ENCODE results near the gene GSX1. TPM values are rescaled to one million over a fixed set of nuclear protein-coding genes. Genes with fewer than 3 reads are reported as not detected.

GSX1 gene
- polyA plus RNA-seq, 1 of the 3 experiments (the other 2 are of a cell fraction): not detected

- no peak overlapping the region for H3K27ac ChIP-seq (ENCODE audit: low read depth in 2 of 2, low read length in 1 of 2)
- ChIA-PET POLR2A (no interaction called here), CTCF (no interaction called here)
- no peaks in the 10 kb centered on the region for H3K79me2 ChIP-seq (ENCODE audit: insufficient read depth)
- H3K9me2 ChIP-seq: no peaks in the 10 kb centered on the region
- H2AFZ ChIP-seq (ENCODE audit: low read depth): no peak overlapping the region
- TF ChIP-seq CHD2 (IDR thresholded peaks at IDR 0.05; ENCODE audit: low read length, partially characterized antibody): no peak
- TF ChIP-seq POLR2AphosphoS5 (IDR thresholded peaks at IDR 0.05; ENCODE audit: low read depth, low read length): no peak
- no peaks in the 10 kb centered on the region for H3K36me3 ChIP-seq (replicated peaks in 1 of 2; ENCODE audit: control insufficient read depth in 1 of 2, insufficient read depth in 2 of 2, low read length in 1 of 2)
- no peak overlapping the region for H3K9ac ChIP-seq
- WGBS (ENCODE audit: low lambda C conversion rate): 39% methylated on average over 9 of the region's 9 CpGs
- H4K20me1 ChIP-seq (ENCODE audit: insufficient read depth): no peaks in the 10 kb centered on the region
- no peak overlapping the region for H3K4me2 ChIP-seq
- DNase-seq: no peak
- H3K4me1 ChIP-seq (ENCODE audit: control insufficient read depth in 1 of 2, insufficient read depth in 2 of 2, low read depth in 1 of 2, low read length in 1 of 2): no peaks in the 10 kb centered on the region
- no peaks in the 10 kb centered on the region for H3K9me3 ChIP-seq
- no peaks in the 10 kb centered on the region for H3F3A ChIP-seq (replicated peaks; ENCODE audit: insufficient read depth)
- H3K27me3 ChIP-seq (ENCODE audit: insufficient read depth): peaks cover 11% of the 10 kb centered on the region; the same call in 1 of the 2 replicates
- H3K4me3 ChIP-seq (ENCODE audit: low read depth in 2 of 2, low read length in 1 of 2): no peak overlapping the region
Measured at GRCh38 chr13:27765650-27766049, 26.6 kb upstream of the GSX1 start.

DNA sequence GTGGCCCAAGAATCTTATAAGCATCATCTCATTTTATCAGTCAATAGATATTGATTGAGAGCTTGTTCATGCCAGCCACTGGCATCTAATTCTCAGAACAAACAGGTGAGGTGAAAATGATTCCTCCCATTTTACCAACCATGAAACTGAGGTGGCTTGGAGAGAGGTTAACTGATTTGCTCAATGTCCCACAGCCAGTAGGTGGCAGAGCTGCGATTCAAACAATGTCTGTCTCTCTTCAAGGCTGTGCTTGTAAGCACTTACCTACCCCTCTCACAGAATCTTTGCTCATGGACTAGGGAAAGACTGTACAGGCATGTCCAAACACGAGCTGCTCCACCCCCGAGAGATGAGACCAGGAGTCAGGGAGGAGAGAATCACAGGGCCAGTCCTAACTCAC is 21.5 kb upstream of the GSX1 start:
- Histone ChIP-seq H3K9me3 (no peaks in the 10 kb centered on the region), H3K4me1 (ENCODE audit: control insufficient read depth in 1 of 2, insufficient read depth in 2 of 2, low read depth in 1 of 2, low read length in 1 of 2) (no peaks in the 10 kb centered on the region), H3F3A (replicated peaks; ENCODE audit: insufficient read depth) (no peaks in the 10 kb centered on the region), H3K36me3 (replicated peaks in 1 of 2; ENCODE audit: control insufficient read depth in 1 of 2, insufficient read depth in 2 of 2, low read length in 1 of 2) (no peaks in the 10 kb centered on the region), H2AFZ (ENCODE audit: low read depth) (no peak overlapping the region), H3K4me2 (no peak overlapping the region), H3K27ac (ENCODE audit: low read depth in 2 of 2, low read length in 1 of 2) (no peak overlapping the region), H3K9ac (no peak overlapping the region), H3K9me2 (no peaks in the 10 kb centered on the region), H3K4me3 (ENCODE audit: low read depth in 2 of 2, low read length in 1 of 2) (no peak overlapping the region), H3K79me2 (ENCODE audit: insufficient read depth) (no peaks in the 10 kb centered on the region), H4K20me1 (ENCODE audit: insufficient read depth) (no peaks in the 10 kb centered on the region), H3K27me3 (ENCODE audit: insufficient read depth) (peaks cover 14% of the 10 kb centered on the region)
- no peak for TF ChIP-seq NFIC (IDR thresholded peaks at IDR 0.05; ENCODE audit: borderline replicate concordance)
- TF ChIP-seq CTCF (IDR thresholded peaks at IDR 0.05): peak; percentile 37; the same call in 1 of the 2 replicates
- no peak for TF ChIP-seq TAF1 (IDR thresholded peaks at IDR 0.05; ENCODE audit: borderline replicate concordance, low read depth, low read length)
- no peak for TF ChIP-seq FOSL2 (IDR thresholded peaks at IDR 0.05; ENCODE audit: borderline replicate concordance, low read depth)
- TF ChIP-seq, protein P1, sequence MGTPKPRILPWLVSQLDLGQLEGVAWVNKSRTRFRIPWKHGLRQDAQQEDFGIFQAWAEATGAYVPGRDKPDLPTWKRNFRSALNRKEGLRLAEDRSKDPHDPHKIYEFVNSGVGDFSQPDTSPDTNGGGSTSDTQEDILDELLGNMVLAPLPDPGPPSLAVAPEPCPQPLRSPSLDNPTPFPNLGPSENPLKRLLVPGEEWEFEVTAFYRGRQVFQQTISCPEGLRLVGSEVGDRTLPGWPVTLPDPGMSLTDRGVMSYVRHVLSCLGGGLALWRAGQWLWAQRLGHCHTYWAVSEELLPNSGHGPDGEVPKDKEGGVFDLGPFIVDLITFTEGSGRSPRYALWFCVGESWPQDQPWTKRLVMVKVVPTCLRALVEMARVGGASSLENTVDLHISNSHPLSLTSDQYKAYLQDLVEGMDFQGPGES (IDR thresholded peaks at IDR 0.05; ENCODE audit: low read depth, low read length): no peak
- no peak for TF ChIP-seq EZH2phosphoT487 (IDR thresholded peaks at IDR 0.05; ENCODE audit: borderline replicate concordance, low read depth)
- no peak for TF ChIP-seq GABPA (IDR thresholded peaks at IDR 0.05; ENCODE audit: low read depth)
- no peak for TF ChIP-seq NRF1 (IDR thresholded peaks at IDR 0.05; ENCODE audit: low read depth, low read length)
- TF ChIP-seq SMC3 (IDR thresholded peaks at IDR 0.05; ENCODE audit: low read depth, low read length): peak; percentile 13; the same call in 1 of the 2 replicates
- no peak for TF ChIP-seq RFX5 (IDR thresholded peaks at IDR 0.05; ENCODE audit: low read length)
- TF ChIP-seq FOXJ3 (CRISPR knock-in tag; IDR thresholded peaks at IDR 0.05): no peak
- TF ChIP-seq USF1 (IDR thresholded peaks at IDR 0.05; ENCODE audit: borderline replicate concordance, low read depth): no peak
- no peak for TF ChIP-seq FOXM1 (IDR thresholded peaks at IDR 0.05; ENCODE audit: low read depth)
- TF ChIP-seq RXRA (IDR thresholded peaks at IDR 0.05; ENCODE audit: borderline replicate concordance, low read depth): no peak
- ChIA-PET CTCF (interaction anchor here (0.7 to 1.4 kb wide), 7 partner anchors 47 to 397 kb away, joined by 3 to 5 read pairs (median 3); no protein-coding TSS in a partner anchor), POLR2A (no interaction called here)
- 5% methylated on average over 2 of the region's 3 CpGs for WGBS (ENCODE audit: low lambda C conversion rate)
- DNase-seq: peak; percentile 20
